GM21825 (cell line): ENCODE results near the gene KIRREL2.
"Not testable (repeated sequence)": the region's sequence is repeated elsewhere in the genome, so short reads cannot be mapped to it uniquely, and the experiment has no call there.

ENCODE experiments used
- ATAC-seq: cut with Tn5 transposase; IDR thresholded peaks from one replicate; pipeline ENCODE4 v1.9.1; 2021; ENCODE audit warnings: mild to moderate bottlenecking, moderate library complexity; ENCODE audit not compliant: unreplicated experiment

The KIRREL2 gene

GRCh38 chr19:35895911-35896642 lies 39.4 kb downstream of the KIRREL2 start:
- ATAC-seq, result no peak

DNA sequence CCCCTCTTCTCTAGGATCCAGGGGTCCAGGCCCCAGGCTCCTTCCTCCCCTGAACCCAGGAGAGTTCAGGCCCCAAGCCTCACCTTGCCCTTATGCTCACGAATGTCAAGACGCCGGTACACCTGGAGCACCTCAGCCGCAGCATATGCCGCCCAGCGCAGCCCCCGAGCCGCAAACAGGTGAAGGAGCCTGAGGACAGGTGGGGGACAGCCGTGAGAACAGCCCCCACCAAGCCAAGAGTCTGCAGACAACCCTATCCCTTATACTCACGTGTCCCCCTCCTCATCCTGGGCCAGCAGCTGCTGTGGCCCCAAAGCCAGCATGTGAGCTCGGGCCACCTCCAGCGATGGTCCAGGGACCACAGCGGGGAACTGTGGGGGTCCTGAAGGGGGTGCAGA lies 39.9 kb downstream of the KIRREL2 start:
- ATAC-seq, result no peak

GRCh38 chr19:35897706-35898451 lies 41.2 kb downstream of the KIRREL2 start:
- no peak for ATAC-seq

DNA sequence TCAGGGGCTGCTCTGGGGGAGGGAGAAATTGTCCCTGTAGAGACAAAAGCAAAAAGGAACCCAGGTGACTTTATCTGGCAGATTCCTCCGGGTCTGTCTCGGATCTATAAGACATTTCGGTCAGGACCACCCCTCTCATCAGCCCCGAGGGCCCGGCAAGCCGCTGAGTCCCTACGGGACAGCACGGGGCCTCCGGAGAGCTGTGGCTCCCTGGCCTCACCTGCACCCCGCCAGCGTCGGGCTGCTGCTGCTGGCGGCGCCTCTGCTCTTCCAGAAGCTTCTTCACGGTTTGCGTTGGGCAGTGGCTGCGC lies 41.7 kb downstream of the KIRREL2 start:
- no peak for ATAC-seq

DNA sequence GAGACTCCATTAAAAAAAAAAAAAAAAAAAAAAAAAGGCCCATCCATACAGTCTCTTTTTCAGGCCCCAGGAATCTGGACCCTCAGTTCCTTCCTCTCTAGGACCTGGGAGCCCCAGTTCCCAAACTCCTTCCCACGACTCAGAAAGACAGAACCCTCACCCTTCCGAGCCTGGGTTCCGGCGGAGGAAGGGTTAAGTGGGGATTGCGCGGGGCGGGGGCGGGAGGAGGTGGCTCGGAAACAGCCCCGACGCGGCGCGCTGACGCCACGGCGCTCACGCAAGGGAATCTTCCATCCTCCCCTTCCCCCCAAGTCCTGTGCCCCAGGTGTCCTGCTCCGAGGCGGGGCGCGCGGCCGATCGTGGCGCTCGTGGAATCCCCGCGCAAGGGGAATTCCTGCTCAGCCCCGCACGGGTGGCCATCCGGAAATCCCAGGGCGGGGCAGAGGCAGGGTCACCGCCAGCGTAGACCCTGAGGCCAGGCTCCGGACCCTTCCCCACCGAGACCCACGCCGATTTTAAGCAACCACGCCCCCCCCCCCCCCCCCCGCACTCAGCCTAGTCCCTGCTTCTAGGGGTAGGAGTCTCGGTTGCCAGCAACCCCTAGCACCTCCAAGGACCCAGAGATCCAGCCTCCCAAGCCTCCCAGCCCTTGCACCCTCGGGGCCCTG lies 43.0 kb downstream of the KIRREL2 start:
- ATAC-seq, result peak; percentile 36

GRCh38 chr19:35901055-35901644 lies 44.4 kb downstream of the KIRREL2 start:
- ATAC-seq, result no peak

DNA sequence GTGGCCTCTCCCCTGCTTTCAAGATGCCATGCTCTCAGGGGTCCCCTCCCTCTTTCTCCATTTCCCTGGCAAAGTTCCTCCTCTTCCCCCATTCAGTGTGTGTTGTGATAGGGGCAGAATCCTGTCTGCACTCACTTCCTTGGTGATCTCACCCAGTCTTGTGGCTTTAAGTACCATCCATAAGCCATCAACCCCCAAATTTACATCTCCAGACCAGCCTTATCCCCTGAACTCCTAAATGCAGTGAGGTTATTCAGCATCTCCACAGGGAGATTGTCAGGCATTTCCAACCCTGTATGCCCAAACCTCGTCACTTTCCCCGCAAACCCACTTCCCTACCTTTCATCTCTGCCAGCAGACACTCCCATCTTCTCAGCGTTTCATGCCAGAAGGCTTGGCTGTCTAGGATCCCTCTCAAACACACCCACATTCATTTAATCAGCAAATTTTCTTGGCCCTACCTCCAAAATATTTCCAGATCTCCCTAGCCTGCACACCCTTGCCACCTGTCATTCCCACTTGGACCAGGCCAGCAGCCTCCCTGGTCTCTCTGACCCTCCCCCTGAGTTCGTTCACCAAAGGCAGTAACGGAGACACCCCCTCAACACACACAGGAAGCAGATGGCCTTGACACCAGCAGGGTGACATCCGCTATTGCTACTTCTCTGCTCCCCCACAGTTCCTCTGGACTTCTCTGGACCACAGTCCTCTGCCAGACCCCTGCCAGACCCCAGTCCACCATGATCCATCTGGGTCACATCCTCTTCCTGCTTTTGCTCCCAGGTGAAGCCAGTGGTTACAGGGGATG lies 45.3 kb downstream of the KIRREL2 start, which contains the start of gene HCST:
TSS of gene HCST (plus strand) at position 676 of the 808 bp plus-strand sequence. CDS start at position 741, 65 bp downstream.
- ATAC-seq, result no peak

- no peak for ATAC-seq
Observed at GRCh38 chr19:35902870-35903475, 46.3 kb downstream of the KIRREL2 start.

- peak; percentile 33 for ATAC-seq
Observed at GRCh38 chr19:35903550-35904179, 47.0 kb downstream of the KIRREL2 start.

- ATAC-seq, result no peak
Observed at GRCh38 chr19:35904311-35905068, 47.8 kb downstream of the KIRREL2 start.

- ATAC-seq, result no peak
Observed at GRCh38 chr19:35905178-35905727, 48.5 kb downstream of the KIRREL2 start.

DNA sequence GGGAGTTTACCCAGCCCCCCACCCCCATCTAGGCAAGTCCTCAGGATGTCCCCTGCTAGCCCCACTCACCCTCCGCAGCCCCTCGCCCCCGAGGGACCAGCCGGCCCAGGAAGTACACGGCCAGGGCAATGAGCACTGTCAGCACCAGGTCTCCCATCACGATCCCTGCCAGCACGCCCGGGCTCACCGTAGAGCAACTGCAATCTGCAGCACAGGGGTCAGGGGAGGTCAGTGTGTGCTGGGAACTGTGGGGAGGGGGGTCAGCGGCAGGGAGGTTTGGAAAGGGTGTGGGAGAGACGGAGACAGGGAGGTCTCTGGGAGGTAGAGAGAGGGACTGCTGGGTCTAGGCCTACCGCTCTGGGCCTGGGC lies 50.6 kb downstream of the KIRREL2 start:
- no peak for ATAC-seq

GRCh38 chr19:35908010-35908441 lies 51.3 kb downstream of the KIRREL2 start, which contains the start of gene TYROBP:
TSS of gene TYROBP (minus strand) at chr19:35908295. CDS start at chr19:35908228, 67 bp downstream.
- ATAC-seq, result no peak

GRCh38 chr19:35908973-35909683 lies 52.4 kb downstream of the KIRREL2 start:
- no peak for ATAC-seq

DNA sequence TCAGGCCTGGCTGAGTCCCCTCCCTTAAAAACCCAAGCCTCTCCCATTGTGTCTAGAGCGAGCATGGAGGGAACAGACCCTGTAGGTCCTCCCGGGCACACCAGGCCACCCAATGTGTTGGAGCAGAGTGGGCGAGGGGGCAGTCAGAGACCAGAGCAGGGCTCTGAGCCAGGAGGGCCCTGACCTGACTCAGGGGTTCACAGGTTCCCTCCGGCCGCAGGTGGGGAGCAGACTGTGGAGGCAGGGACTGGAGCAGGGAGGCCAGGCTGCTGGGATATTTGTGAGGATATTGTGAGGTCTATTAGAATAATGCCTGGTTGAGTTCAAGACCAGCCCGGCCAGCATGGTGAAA lies 52.9 kb downstream of the KIRREL2 start:
- ATAC-seq, result no peak

GRCh38 chr19:35910355-35910754 lies 53.6 kb downstream of the KIRREL2 start:
- not testable (repeated sequence) for ATAC-seq

DNA sequence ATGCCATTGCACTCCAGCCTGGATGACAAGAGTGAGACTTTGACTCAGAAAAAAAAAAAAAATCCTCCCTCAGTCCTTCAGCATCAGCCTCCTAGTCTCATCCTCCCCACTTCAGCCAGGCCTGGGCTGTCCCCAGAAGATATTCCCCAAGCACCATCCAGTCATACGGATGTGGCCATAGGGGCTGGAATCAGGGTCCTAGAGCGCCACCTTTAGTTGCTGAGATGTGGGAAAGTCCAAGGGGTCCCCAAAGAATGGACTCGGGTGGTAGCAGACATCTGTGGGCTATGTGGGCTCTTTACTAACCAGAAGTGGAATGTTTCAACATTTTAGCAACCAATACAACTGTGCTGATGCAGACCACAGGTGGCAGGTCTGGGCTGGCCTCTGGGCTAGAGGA lies 54.5 kb downstream of the KIRREL2 start:
- ATAC-seq, result no peak

- ATAC-seq, result no peak
Observed at GRCh38 chr19:35911790-35912189, 55.1 kb downstream of the KIRREL2 start.
